HG02571 (cell line): ENCODE results near the gene DGKD.

Experiments
- ATAC-seq: cut with Tn5 transposase; IDR thresholded peaks from one replicate; pipeline ENCODE4 v1.9.1; 2021; ENCODE audit warnings: mild to moderate bottlenecking, moderate library complexity; ENCODE audit not compliant: unreplicated experiment

Gene DGKD

GRCh38 chr2:233424154-233424951 is 70.1 kb downstream of the DGKD start:
- ATAC-seq, result no peak

DNA sequence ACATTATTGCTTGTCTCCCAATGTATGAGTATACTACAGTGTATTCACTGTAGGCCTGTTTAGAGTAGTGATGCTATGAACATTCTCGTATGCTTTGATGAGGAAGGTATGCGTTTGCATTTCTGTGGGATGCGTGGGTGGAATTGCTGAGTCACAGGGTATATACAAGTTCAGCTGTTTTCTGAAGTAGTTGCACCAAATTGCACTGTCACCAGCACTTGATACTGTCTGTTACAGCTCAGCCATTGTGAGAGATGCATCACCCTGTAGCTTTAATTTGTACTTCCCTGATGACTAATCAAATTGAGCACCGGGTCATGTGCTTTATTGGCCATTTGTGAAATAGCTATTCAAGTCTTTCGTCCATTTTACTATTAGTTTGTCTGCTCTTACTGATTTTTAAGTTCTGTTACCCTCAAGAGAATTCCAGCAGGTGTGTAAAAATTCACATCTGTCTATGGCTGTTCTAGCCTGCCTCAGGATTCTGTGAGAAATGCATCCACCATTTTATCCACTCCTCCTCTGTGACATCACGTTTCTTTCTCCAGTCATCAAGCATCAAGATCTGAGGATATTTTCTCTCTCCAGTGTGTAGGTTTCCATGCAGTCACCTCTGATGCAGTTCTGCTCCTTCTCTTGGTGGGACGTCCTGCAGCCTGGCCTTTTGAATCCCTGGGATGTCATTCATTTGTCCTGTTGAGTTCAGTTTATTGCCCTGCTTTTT is 72.5 kb downstream of the DGKD start:
- no peak for ATAC-seq

DNA sequence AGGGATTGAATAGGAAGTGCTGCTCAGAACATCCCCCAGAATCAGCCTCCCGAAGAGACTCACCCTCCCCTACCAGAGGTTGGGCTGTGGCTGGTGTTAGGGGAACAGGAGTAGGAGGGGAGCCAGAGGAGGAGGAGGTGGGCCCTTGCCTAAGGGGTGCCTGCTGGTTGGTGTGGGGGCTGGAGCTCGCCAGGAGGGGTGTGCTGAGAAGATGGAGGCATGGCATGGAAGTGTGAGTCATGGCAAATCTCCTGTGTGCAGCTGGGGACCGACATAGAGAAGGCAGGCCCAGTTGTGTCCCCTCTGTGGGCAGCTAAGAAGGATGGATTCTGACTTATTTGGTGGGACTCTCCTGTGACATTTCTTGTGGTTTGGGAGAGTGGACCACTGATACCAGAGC is 73.7 kb downstream of the DGKD start:
- ATAC-seq, result no peak

DNA sequence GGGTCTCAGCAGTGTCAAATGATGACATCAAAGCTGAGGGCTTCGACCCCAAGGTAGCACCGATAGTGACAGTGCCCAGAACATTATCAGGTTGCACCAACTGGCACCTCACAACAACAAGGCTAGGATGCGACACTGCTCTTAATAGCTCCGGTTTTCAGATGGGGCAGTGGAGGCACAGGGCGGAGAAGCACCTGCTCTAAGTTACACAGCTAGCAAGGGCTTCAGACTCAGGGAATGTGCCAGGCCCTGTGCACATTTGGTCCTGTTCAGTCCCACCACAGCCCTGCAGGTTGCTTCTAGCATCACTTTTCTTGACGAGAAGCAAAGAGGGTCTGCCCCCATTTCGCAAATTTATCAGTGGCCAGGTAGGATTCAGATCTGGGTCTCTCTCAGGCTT is 74.1 kb downstream of the DGKD start:
- ATAC-seq, result no peak

DNA sequence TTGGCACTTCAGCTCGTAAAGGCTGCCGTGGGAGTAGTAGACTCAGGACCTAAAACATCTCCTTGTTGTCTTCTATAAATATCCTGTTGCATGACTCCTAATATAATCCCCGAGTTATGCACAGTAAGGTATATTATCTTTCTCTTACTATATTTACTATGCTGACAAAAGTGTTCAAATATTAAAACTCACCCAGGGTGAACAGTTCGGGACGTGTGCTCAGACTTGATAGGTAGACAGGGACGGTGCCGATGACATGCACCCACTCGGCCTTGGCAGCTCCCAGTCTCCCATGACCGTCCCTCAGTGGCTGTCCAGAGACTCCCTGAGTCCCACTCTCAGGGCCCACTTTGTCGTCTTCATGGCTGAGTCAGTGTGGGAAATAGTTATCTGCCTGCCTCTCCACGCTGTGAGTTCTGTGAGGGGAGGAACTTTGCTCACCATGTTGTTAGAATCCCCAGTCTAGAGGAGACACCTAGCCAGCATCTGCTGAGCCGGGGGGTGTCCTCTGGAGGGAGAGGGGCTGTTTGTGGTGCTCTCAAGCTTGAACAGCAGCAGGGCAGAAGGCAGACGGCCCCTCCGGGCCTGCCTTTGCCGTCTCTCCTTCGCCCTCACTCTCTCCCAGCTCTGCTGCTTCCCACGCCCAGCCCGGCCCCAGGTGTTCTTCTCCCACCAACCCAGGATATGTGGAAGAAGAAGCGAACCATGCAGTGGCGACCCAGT is 75.0 kb downstream of the DGKD start:
- ATAC-seq, result no peak

DNA sequence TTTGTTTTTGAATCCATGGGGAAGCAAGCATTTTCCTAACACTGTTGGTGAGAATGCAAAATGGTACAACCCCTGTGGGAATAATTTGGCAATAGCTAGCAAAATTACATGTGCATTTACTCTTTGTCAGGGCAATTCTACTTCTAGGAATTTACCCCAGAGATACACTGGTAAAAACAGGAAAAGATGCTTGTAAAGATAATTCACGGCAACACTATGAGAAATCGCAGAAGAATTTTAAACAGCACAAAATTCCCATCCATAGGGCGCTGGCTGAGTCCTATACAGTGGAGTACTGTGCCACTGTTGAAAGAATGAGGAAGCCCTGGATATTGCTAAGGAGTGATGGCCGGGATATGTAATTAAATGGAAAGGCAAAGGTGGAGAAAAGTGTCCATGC is 75.8 kb downstream of the DGKD start:
- no peak for ATAC-seq

- ATAC-seq, result no peak
These were observed 76.4 kb downstream of the DGKD start for GRCh38 chr2:233430651-233431050.

DNA sequence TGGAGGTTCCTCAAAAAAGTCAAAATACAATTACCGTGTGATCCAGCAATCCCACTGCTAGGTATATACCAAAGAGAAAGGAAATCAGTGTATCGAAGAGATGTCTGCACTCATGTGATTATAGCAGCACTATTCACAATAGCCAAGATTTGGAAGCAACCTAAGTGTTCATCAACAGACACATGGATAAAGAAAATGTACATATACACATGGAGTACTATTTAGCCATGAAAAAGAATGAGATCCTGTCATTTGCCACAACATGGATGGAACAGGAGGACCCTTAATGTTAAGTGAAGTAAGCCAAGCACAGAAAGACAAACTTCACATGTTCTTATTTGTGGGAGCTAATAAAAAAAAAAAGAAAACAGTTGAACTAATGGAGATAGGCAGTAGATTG is 78.7 kb downstream of the DGKD start:
- ATAC-seq, result no peak

- no peak for ATAC-seq
These were observed 79.5 kb downstream of the DGKD start for GRCh38 chr2:233433794-233434193.

DNA sequence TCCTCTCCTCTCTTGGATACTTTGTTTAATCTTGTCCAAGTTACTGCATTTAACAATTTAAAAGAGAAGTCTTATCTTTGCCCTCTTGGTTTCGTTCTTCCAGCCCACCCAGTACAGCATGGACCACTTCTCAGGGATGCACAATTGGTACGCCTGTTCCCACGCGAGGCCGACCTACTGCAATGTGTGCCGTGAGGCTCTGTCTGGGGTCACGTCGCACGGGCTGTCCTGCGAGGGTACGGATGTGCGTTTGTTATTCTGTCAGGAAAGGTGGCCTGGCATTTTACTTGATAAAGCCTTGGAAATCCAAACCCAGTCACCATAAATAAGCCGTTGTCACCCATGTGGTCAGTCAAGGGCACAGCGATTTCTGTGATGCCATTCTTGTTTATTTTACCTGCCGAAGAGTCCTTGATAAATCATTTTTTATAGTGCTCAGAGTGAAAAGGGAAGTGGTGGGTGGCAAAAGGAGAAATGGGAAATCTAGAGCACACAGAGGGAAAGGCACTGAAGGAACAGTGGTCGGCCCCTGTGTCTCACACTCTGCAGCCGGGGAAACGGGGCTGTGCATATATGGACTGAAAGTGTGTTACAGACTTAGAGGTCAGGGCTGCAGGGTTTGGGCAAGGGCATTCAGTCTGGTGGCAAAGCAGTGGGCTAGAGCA is 80.5 kb downstream of the DGKD start:
- ATAC-seq, result no peak

- ATAC-seq, result no peak
These were observed 81.3 kb downstream of the DGKD start for GRCh38 chr2:233435436-233436190.

GRCh38 chr2:233436191-233436581 is 81.9 kb downstream of the DGKD start:
- ATAC-seq, result no peak

DNA sequence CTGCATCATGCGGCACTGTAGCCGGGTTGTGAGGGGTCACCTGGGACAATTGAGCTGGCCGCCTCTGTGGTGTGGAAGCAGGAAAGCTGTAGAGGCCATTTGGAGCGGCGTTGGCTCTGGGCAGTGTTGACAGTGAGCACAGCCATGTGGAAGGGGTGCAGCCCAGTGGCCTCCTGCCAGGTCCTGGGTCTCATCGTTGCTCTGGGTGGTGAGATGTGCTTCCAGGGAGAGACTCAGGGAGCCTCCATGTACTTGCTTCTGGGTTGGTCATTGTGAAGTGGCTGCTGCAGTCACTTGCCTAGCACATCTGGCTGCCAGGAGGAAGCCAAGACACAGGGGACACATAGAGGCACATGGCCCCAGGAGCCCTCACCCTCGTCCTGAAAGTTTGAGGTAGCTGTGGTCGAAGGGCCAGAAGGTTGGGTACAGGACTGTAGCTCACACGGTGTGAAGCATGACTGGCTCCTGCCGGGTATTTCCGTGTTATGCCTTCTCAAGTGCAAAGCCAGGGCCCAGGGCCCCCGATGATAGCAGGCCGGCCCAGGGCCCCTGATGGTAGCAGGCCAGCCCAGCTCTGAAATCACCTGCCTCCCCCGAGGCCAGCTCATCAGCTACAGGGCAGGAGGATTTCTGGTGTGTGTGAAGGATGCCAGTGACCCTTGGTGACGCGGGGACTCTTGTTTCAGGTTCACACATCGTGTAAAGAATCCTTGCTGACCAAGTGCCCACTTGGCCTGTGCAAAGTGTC is 82.6 kb downstream of the DGKD start:
- ATAC-seq, result no peak

- ATAC-seq, result no peak
These were observed 83.2 kb downstream of the DGKD start for GRCh38 chr2:233437439-233437955.

DNA sequence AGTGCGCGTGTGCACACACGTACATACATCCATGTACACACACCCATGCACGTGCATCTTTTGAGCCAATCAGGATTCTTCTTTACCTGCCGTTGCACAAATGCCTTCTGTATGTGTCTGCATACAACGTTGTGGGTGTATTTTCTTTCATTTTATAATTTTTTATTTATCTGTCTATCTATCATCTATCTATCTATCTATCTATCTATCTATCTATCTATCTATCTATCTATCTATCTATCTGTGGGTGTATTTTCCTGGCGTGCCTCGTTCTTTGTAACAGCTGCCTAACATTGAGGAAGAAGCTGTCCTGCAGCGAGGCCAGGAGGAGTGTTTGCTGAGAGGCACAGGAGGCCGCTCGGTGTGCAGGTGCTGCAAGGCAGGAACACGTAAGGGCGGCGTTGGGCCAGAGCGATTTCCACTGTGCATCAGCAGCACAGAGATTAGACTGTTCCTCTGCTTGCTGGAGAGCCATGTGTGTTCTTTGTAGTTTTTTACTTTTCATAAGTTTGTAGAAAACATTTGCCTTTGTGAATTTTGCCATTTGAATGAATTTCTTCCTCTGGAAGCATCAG is 84.4 kb downstream of the DGKD start:
- no peak for ATAC-seq

GRCh38 chr2:233439191-233439590 is 84.9 kb downstream of the DGKD start:
- no peak for ATAC-seq

- ATAC-seq, result no peak
These were observed 86.0 kb downstream of the DGKD start for GRCh38 chr2:233440314-233440713.

DNA sequence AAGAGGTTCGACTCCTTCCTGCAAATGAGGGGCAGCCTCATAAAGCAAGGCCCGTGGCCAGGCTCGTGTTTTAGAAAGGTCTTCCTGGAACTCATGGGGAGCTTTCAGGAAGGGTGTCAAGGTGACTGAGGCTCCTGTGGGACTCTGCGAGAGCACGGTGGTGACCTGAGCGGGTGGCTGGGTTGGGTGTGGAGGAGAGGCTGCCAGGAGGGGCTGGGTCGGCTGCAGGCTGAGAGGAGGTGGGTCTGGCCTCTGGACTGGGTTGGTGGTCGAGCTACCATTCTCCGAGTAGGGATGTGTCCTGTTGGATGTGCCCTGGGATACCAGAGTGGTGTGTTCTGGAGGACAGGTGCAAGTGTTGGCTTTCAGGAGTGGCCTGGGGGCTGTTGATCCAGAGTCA is 86.4 kb downstream of the DGKD start:
- ATAC-seq, result no peak
